Measurements from ENCODE around the gene SIRT5.
A peak's percentile ranks its signal among the peaks of the same experiment; 100 is the strongest.

Gene SIRT5

DNA sequence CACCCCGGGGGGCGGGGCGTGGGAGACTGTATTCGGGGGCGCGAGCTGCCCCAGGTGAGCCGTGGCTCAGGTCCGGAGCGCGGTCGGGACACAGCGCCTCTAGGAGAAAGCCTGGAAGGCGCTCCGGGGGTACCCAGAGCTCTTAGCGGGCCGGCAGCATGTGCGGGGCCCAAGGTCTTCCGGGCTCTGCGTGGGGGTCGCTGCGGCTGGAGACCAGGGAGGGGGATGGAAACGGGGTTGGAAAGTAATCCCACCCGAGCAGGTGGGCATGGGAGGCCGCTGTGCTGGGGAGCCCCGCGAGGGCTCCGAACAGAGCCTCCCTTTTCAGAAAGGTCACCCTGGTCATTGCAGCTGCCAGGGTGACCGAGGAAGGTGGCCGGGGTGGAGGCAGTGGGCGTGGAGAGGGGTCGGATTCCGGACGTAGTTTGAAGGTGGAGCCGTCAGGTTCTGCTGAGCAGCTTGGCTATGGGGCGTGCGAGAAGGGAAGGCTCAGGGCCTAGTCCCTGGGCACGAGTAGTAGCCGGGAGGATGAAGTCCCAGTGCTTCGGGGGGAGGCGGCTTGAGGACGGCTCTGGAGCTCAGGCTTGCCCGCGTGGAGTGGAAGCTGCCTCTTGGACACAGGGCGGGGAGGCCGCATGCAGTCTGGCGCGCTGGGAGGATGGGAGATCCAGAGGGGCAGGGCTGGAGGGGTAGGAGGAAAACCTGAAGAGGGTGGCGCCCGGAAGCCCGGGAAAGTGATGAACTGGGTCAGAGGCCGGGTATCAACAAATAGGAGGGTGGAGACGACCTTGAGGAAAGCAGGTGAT is at the start of gene SIRT5:
Gene SIRT5, plus strand, starts transcription at position 31 of the 806 bp plus-strand sequence. CDS start 9,510 bp downstream, outside the sequence.
- peak; percentile 72 for DNase-seq (ENCODE audit: low spot score)

DNA sequence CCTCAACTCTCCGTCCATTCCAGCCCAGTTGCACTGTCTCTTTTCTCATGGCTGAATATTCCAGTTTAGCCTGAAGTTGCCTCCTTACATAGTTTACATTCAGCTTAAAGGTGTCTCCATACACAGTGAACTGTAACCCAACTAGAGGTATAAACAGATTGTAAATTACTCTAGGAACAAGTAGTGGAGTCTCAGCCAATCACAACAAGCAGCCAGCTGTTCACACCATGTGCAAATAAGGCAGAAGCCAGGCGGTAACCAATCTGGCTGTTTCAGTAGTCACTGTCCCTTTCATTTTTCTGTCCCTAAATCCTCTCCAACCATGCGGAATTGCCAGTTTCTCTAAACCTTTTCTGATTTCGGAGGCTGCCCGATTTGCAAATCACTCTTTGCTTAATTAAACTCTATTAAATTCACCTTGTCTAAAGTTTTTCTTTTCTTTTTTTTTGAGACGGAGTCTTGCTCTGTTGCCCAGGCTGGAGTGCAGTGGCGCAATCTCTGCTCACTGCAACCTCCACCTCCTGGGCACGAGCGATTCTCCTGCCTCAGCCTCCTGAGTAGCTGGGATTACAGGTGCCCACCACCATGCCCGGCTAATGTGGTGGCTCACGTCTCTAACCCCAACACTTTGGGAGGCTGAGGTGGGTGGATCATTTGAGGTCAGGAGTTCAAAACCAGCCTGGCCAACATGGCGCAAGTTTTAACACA is 49.4 kb upstream of the SIRT5 start:
- no peak for DNase-seq (ENCODE audit: low spot score)

DNA sequence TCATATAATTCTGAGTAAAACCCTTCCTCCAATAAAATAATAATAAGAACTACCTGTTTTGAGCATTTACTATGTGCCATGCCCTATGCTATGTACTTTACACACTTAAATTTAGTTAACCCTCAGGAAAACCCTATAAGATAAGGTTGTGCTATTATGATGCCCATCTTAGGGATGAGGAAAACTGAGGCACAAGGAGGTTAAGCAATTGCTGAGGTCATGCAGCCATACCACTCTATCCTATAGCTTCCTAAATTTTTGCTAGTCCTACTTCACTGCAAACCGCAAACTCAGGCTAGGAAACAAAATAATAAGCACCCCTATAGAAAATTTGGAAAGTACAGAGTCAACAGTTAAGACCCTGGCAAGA is 48.1 kb upstream of the SIRT5 start:
- no peak for DNase-seq (ENCODE audit: low spot score)

DNA sequence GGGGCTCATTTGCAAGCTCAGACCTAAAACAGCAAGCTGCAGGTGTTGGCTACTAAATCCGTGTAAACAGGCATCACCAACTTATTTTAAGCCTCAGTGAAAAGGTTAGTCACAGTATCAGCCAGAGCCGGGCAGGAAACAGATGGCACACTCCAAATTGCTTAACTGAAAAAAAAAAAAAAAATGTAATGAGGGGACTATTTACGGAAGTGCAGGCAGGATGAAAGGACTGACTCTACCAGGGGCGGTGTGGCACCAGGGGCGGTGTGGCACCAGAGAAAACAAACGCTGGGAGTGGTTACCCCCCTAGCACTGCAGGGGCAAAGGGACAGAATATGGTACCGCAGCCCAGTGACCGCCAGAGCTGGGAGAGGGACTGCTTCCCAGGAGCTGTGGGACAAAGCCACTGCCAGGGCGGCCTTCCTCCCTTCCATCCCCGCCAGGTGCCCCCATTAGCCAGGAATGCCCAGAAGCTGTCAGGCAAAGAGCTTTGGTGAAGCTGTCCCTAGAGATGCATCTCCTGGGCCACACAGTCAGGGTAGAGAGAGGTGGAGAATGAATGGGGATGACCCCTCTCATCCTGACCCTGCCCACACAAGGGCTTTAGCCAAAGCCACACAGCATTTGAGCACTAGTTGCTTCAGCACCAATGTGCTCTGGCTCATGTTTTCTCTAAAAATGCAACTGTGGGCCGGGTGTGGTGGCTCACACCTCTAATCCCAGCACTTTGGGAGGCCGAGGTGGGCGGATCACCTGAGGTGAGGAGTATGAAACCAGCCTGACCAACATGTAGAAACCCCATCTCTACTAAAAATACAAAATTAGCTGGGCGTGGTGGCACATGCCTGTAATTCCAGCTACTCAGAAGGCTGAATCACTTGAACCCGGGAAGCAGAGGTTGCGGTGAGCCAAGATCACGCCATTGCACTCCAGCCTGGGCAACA is 47.4 kb upstream of the SIRT5 start:
- DNase-seq (ENCODE audit: low spot score): peak; percentile 28

GRCh38 chr6:13527671-13528056 is 46.7 kb upstream of the SIRT5 start:
- no peak for DNase-seq (ENCODE audit: low spot score)

DNA sequence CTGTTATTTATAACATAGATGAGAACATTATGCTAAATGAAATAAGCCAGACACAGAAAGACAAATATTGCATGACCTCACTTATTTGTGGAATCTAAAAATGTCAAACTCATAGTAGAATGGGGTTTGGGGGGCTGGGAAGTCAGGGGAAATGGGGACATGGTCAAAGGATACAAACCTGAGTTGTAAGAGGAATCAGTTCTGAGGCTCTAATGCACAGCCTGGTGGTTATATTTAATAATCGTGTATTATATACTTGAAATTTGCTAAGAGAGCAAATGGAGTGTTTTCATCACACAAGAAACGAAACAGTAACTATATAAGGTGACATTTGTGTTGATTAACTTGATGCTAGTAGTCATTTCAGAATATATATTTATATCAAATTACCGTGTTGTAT is 46.2 kb upstream of the SIRT5 start:
- DNase-seq (ENCODE audit: low spot score): no peak

DNA sequence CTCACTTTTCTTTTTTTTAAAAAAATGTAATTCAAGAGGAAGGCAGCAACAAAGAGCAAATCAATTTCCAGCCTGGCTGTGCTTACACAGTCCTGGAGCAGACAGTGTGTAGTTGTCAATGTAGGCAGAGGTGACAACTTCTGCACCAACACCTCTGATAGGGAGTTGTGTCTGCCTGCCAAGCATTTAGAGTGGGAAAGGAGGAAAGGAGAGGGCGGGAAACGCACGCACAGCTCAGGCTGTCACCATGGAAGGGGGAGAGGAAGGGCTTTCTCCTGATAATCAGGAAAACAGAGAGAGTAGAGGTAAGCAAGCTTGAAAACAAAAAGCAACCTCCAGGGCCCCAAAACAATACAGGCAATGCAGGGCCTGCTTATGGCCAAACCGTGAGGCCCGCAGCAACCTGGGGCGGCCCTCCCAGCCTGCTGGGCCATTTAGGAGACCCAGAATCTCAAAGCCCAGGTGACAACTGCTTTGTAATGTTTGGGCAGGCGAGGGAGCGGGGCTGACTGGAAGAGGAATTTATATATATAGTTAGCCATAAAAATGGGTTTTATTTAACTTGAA is 45.5 kb upstream of the SIRT5 start:
- DNase-seq (ENCODE audit: low spot score): no peak

GRCh38 chr6:13531956-13532355 is 42.4 kb upstream of the SIRT5 start:
- DNase-seq (ENCODE audit: low spot score): no peak

DNA sequence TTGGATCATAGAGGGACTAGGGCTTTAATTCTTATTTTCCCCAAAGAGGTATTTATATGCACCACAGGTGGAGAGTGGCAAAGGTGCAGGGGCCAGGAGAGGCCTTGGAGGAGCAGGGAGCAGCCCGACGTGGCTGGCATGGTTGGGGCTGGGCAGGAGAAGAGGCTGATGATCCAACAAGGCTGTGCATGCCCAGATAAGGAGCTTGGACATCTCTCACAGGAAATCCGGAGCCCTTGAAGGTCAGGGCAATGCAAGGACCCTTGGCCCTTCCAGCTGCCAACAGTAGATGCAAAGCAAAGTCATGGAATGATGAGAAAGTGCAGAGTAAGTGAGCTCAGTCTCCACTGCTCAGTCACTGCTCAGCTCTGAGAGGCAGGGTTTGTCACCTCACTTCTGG is 39.9 kb upstream of the SIRT5 start:
- no peak for DNase-seq (ENCODE audit: low spot score)

GRCh38 chr6:13535306-13535705 is 39.1 kb upstream of the SIRT5 start:
- DNase-seq (ENCODE audit: low spot score): no peak

DNA sequence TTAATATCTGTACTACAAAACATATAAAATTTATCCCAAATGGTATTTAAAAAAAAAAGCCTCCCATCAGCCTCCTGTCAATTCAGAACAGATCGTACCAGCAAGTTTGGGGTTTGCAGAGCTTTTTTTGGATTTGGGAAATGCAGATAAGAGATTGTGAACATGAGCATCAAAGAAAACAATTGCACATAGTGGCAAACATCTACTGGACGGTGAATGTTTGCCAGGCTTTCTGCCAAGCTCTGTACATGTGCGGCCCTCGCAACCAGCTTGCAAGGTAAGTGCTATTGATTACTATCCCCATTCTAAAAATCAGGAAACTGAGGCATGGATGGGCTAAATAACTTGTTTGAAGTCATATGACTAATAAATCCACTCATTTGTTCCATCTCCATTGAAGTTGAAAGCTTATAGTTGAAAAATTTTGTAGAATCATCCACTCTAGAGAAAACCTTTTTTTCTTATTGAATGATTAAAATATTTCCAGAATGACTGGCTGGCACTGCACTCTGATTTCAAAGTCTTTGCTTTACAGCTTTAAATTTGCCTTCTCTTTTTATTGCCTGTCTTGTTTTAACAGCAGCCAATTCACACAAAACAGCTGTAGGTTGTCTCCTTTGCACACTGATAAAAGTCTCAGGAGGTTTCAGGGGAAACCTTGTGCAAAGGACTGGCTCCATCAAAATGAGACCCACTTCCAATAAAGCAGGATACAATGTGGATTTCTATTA is 37.4 kb upstream of the SIRT5 start:
- no peak for DNase-seq (ENCODE audit: low spot score)

GRCh38 chr6:13537527-13537897 is 36.9 kb upstream of the SIRT5 start:
- no peak for DNase-seq (ENCODE audit: low spot score)

DNA sequence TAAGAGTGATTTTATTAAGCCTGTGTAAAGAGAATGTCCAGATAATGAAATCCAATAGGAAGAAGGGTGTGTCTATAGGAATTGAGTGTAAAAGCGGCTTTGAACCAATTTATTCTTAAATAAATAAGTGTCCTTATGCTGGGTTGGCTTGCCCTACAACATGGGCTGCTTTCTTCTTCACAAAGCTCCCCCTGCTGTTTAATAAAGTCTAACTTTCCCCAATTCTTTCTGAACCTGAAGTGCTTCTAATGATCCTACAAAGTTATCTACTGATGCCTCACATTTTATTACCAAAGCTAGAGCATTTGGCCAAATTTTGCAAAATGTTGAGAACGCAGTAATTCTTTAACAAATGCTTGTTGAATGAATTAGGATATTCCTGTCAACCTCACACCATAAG is 36.3 kb upstream of the SIRT5 start:
- no peak for DNase-seq (ENCODE audit: low spot score)

- DNase-seq (ENCODE audit: low spot score): no peak
These were observed 35.8 kb upstream of the SIRT5 start for GRCh38 chr6:13538600-13538999.

- DNase-seq (ENCODE audit: low spot score): no peak
These were observed 34.8 kb upstream of the SIRT5 start for GRCh38 chr6:13539572-13539971.

GRCh38 chr6:13541496-13541895 is 32.9 kb upstream of the SIRT5 start:
- no peak for DNase-seq (ENCODE audit: low spot score)

- DNase-seq (ENCODE audit: low spot score): no peak
These were observed 29.8 kb upstream of the SIRT5 start for GRCh38 chr6:13544454-13545186.

GRCh38 chr6:13545885-13546284 is 28.5 kb upstream of the SIRT5 start:
- no peak for DNase-seq (ENCODE audit: low spot score)

DNA sequence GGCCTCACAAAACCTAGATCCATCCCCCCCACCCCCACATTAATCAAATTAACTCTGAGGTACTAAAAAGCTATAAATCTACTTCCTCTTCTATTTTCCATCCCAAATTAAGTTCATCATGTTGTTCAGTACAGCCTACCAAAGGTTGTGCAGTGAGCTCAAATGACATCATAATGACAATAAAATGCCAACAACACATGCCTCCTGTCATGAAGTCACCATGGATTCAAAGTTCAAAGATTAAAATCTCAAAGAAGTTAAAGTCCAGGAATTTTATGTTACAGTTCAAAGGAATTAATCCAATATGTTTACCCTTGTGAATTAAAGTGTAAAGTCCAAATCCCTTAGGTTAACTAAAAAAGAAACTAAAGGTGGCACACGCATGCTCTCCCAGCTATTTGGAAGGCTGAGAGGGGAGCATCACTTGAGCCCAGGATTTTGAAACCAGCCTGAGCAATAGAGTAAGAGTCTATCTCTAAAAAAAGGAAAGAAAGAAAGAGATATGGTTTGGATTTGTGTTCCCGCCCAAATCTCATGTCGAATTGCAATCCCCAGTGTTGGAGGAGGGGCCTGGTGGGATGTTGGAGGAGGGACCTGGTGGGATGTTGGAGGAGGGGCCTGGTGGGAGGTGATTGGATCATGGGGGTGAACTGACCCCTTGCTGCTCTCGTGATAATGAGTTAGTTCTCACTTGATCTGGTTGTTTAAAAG is 25.7 kb upstream of the SIRT5 start:
- no peak for DNase-seq (ENCODE audit: low spot score)

GRCh38 chr6:13550656-13551055 is 23.7 kb upstream of the SIRT5 start:
- DNase-seq (ENCODE audit: low spot score): no peak
